Mesendoderm (in vitro differentiated cells): Measurements from ENCODE around the gene TMEM154.

ENCODE experiments used
- DNase-seq: peaks from one replicate; pipeline ENCODE4 v3.0.0; 2013
- H2AK5ac ChIP-seq: 2 replicates; pipeline ENCODE4 v1.6.1; 2013; ENCODE audit warnings: low read length, inconsistent platforms
- H2BK120ac ChIP-seq: 2 replicates; pipeline ENCODE4 v1.6.1; 2013; ENCODE audit warnings: low read depth, mild to moderate bottlenecking, low read length, moderate library complexity, mixed read lengths
- H2BK15ac ChIP-seq: replicated peaks from 2 replicates; pipeline ENCODE4 v1.6.1; 2013; ENCODE audit warnings: low read depth, mild to moderate bottlenecking, moderate library complexity
- H2BK5ac ChIP-seq: 2 replicates; pipeline ENCODE4 v1.6.1; 2013; ENCODE audit warnings: low read length, inconsistent platforms
- H3K18ac ChIP-seq: 2 replicates; pipeline ENCODE4 v1.6.1; 2013; ENCODE audit warnings: mild to moderate bottlenecking, low read length, mixed read lengths
- H3K23ac ChIP-seq: one replicate; pipeline ENCODE4 v1.6.1; 2013; ENCODE audit warnings: low read length
- H3K27ac ChIP-seq: 2 replicates; pipeline ENCODE4 v1.5.1; 2013; ENCODE audit warnings: low read depth, mild to moderate bottlenecking, inconsistent platforms, low read length, moderate library complexity
- H3K27me3 ChIP-seq: 2 replicates; pipeline ENCODE4 v1.6.1; 2013; ENCODE audit warnings: low read length, control low read depth, mild to moderate bottlenecking, inconsistent platforms; ENCODE audit not compliant: insufficient read depth, poor library complexity
- H3K36me3 ChIP-seq: 2 replicates; pipeline ENCODE4 v1.6.1; 2013; ENCODE audit warnings: low read length, inconsistent platforms; ENCODE audit not compliant: control insufficient read depth, insufficient read depth
- H3K4ac ChIP-seq: one replicate; pipeline ENCODE4 v1.6.1; 2013; ENCODE audit warnings: low read depth, mild to moderate bottlenecking, low read length, moderate library complexity
- H3K4me1 ChIP-seq: 2 replicates; pipeline ENCODE4 v1.6.1; 2013; ENCODE audit warnings: low read depth, low read length, inconsistent platforms; ENCODE audit not compliant: control insufficient read depth
- H3K4me2 ChIP-seq: 2 replicates; pipeline ENCODE4 v1.6.1; 2013; ENCODE audit warnings: low read length
- H3K4me3 ChIP-seq: 2 replicates; pipeline ENCODE4 v1.5.1; 2013; ENCODE audit warnings: mild to moderate bottlenecking, low read length
- H3K56ac ChIP-seq: one replicate; pipeline ENCODE4 v1.6.1; 2013; ENCODE audit warnings: low read length
- H3K79me1 ChIP-seq: 2 replicates; pipeline ENCODE4 v1.6.1; 2013; ENCODE audit warnings: low read length, inconsistent platforms
- H3K79me2 ChIP-seq: 2 replicates; pipeline ENCODE4 v1.6.1; 2013; ENCODE audit warnings: mild to moderate bottlenecking, low read length; ENCODE audit not compliant: control insufficient read depth, insufficient read depth
- H3K9ac ChIP-seq: 2 replicates; pipeline ENCODE4 v1.6.1; 2013; ENCODE audit warnings: low read length, inconsistent platforms
- H4K5ac ChIP-seq: one replicate; pipeline ENCODE4 v1.6.1; 2013; ENCODE audit warnings: low read length
- H4K8ac ChIP-seq: one replicate; pipeline ENCODE4 v1.6.1; 2013; ENCODE audit warnings: low read depth, mild to moderate bottlenecking, control low read depth, low read length, moderate library complexity
- WGBS: extraction: QIAGEN DNeasy Blood & Tissue Kit; methylation state at CpG from one replicate; pipeline ENCODE4 v1.1.7; 2013; ENCODE audit warnings: low lambda C conversion rate, missing lambda C conversion rate; ENCODE audit not compliant: insufficient coverage; ENCODE audit errors: extremely low coverage; 5-methylcytosine and 5-hydroxymethylcytosine counted together

The TMEM154 gene

GRCh38 chr4:152619556-152619955, 60.2 kb downstream of the TMEM154 start:
- WGBS = no CpG with 5 or more reads among the region's 3 CpGs
- no peak for DNase-seq
- no peaks in the 10 kb centered on the region for H3K27me3 ChIP-seq
- no peaks in the 10 kb centered on the region for H3K79me2 ChIP-seq
- no peak overlapping the region for H2AK5ac ChIP-seq
- H3K79me1 ChIP-seq = no peaks in the 10 kb centered on the region
- H3K4ac ChIP-seq = no peak overlapping the region
- H3K36me3 ChIP-seq = no peaks in the 10 kb centered on the region
- H3K27ac ChIP-seq = no peak overlapping the region
- H3K18ac ChIP-seq = no peak overlapping the region
- H4K8ac ChIP-seq = no peak overlapping the region
- H3K9ac ChIP-seq = no peak overlapping the region
- H2BK5ac ChIP-seq = no peak overlapping the region
- H2BK15ac ChIP-seq = no peak overlapping the region
- H3K56ac ChIP-seq = peak overlapping the region; percentile 3
- H4K5ac ChIP-seq = no peak overlapping the region
- peaks cover 12% of the 10 kb centered on the region for H3K4me1 ChIP-seq
- H2BK120ac ChIP-seq = no peak overlapping the region
- H3K4me3 ChIP-seq = no peak overlapping the region
- no peak overlapping the region for H3K4me2 ChIP-seq
- no peak overlapping the region for H3K23ac ChIP-seq

- Histone ChIP-seq H3K56ac (no peak overlapping the region), H3K27ac (no peak overlapping the region), H2BK120ac (no peak overlapping the region), H3K4me3 (no peak overlapping the region), H4K8ac (no peak overlapping the region), H3K79me1 (no peaks in the 10 kb centered on the region), H3K18ac (no peak overlapping the region), H3K23ac (no peak overlapping the region), H2BK5ac (no peak overlapping the region), H3K27me3 (no peaks in the 10 kb centered on the region), H3K4me1 (peaks cover 12% of the 10 kb centered on the region), H3K79me2 (no peaks in the 10 kb centered on the region), H3K36me3 (no peaks in the 10 kb centered on the region), H2AK5ac (no peak overlapping the region), H3K4me2 (no peak overlapping the region), H2BK15ac (no peak overlapping the region), H3K4ac (no peak overlapping the region), H4K5ac (no peak overlapping the region), H3K9ac (no peak overlapping the region)
- no CpG with 5 or more reads among the region's 4 CpGs for WGBS
- no peak for DNase-seq
Observed at GRCh38 chr4:152618971-152619370, 60.8 kb downstream of the TMEM154 start.

- peaks cover 14% of the 10 kb centered on the region for H3K4me1 ChIP-seq
- H2BK15ac ChIP-seq = no peak overlapping the region
- H4K8ac ChIP-seq = no peak overlapping the region
- no peak overlapping the region for H2AK5ac ChIP-seq
- no peaks in the 10 kb centered on the region for H3K79me1 ChIP-seq
- no peaks in the 10 kb centered on the region for H3K27me3 ChIP-seq
- no peak overlapping the region for H3K4me2 ChIP-seq
- WGBS = no CpG with 5 or more reads among the region's 3 CpGs
- no peak overlapping the region for H3K27ac ChIP-seq
- DNase-seq = no peak
- no peaks in the 10 kb centered on the region for H3K79me2 ChIP-seq
- no peak overlapping the region for H2BK120ac ChIP-seq
- no peak overlapping the region for H3K4ac ChIP-seq
- no peaks in the 10 kb centered on the region for H3K36me3 ChIP-seq
- H3K18ac ChIP-seq = no peak overlapping the region
- no peak overlapping the region for H4K5ac ChIP-seq
- no peak overlapping the region for H3K56ac ChIP-seq
- no peak overlapping the region for H3K23ac ChIP-seq
- no peak overlapping the region for H2BK5ac ChIP-seq
- H3K9ac ChIP-seq = no peak overlapping the region
- no peak overlapping the region for H3K4me3 ChIP-seq
Observed at GRCh38 chr4:152616804-152617203, 63.0 kb downstream of the TMEM154 start.

- no CpG with 5 or more reads among the region's 11 CpGs for WGBS
- no peaks in the 10 kb centered on the region for H3K27me3 ChIP-seq
- no peak overlapping the region for H3K9ac ChIP-seq
Observed at GRCh38 chr4:152613841-152614721, 65.7 kb downstream of the TMEM154 start.

GRCh38 chr4:152613351-152613750, 66.4 kb downstream of the TMEM154 start:
- Histone ChIP-seq H2BK5ac (no peak overlapping the region), H2AK5ac (no peak overlapping the region), H4K5ac (no peak overlapping the region), H2BK120ac (no peak overlapping the region), H4K8ac (no peak overlapping the region), H3K4me1 (peaks cover 9% of the 10 kb centered on the region), H2BK15ac (no peak overlapping the region), H3K4ac (no peak overlapping the region), H3K79me1 (no peaks in the 10 kb centered on the region), H3K4me2 (no peak overlapping the region), H3K27me3 (no peaks in the 10 kb centered on the region), H3K18ac (no peak overlapping the region), H3K23ac (no peak overlapping the region), H3K9ac (no peak overlapping the region), H3K4me3 (no peak overlapping the region), H3K79me2 (no peaks in the 10 kb centered on the region), H3K27ac (no peak overlapping the region), H3K56ac (no peak overlapping the region), H3K36me3 (no peaks in the 10 kb centered on the region)
- DNase-seq = peak; percentile 36
- WGBS = no CpG with 5 or more reads among the region's 3 CpGs

More at GRCh38 chr4:152613841-152614721, 65.7 kb downstream of the TMEM154 start:
- Histone ChIP-seq H4K8ac (no peak overlapping the region), H3K36me3 (no peaks in the 10 kb centered on the region), H3K79me2 (no peaks in the 10 kb centered on the region), H2BK5ac (no peak overlapping the region), H3K27ac (no peak overlapping the region), H3K4me3 (no peak overlapping the region), H2AK5ac (no peak overlapping the region), H2BK120ac (no peak overlapping the region), H3K56ac (no peak overlapping the region), H4K5ac (no peak overlapping the region), H3K4me1 (peaks cover 9% of the 10 kb centered on the region), H3K4me2 (no peak overlapping the region), H3K79me1 (no peaks in the 10 kb centered on the region), H3K18ac (no peak overlapping the region), H3K4ac (no peak overlapping the region), H3K23ac (no peak overlapping the region), H2BK15ac (no peak overlapping the region)
- DNase-seq = no peak

- Histone ChIP-seq H3K27ac (no peak overlapping the region), H3K18ac (no peak overlapping the region), H3K79me1 (no peaks in the 10 kb centered on the region), H3K9ac (no peak overlapping the region), H3K4me2 (no peak overlapping the region), H4K8ac (no peak overlapping the region), H2AK5ac (no peak overlapping the region), H3K4me1 (peaks cover 22% of the 10 kb centered on the region), H4K5ac (no peak overlapping the region), H3K4me3 (no peak overlapping the region), H3K23ac (no peak overlapping the region), H3K27me3 (no peaks in the 10 kb centered on the region), H2BK5ac (no peak overlapping the region), H3K36me3 (no peaks in the 10 kb centered on the region), H2BK120ac (no peak overlapping the region), H3K56ac (no peak overlapping the region), H3K4ac (no peak overlapping the region), H2BK15ac (no peak overlapping the region), H3K79me2 (no peaks in the 10 kb centered on the region)
- DNase-seq = peak; percentile 50
Observed at GRCh38 chr4:152610131-152610530, 69.7 kb downstream of the TMEM154 start.
